HepG2 (cell line): ENCODE data around the gene ST3GAL5. TPM values are rescaled to one million over a fixed set of nuclear protein-coding genes. Genes with fewer than 3 reads are reported as not detected.

Experiments
- ELF3 ChIP-seq: IDR thresholded peaks from 2 replicates; pipeline ENCODE4 v1.6.1; 2016; ENCODE audit warnings: missing genetic modification reagents, missing compliant biosample characterization
- FOXC1 ChIP-seq: sonication (generic); formaldehyde crosslinking; IDR thresholded peaks from 2 replicates; pipeline ENCODE4 v1.8.0; 2022; ENCODE audit warnings: mild to moderate bottlenecking, missing genetic modification reagents, borderline replicate concordance
- GATAD1 ChIP-seq: IDR thresholded peaks from 2 replicates; pipeline ENCODE4 v1.6.1; 2016; ENCODE audit warnings: missing genetic modification reagents, missing compliant biosample characterization
- HMGXB4 ChIP-seq, 2 experiments: sonication (generic) in 1 of 2; formaldehyde crosslinking in 1 of 2; IDR thresholded peaks; 2 replicates each; pipeline versions ENCODE4 v1.4.0 to v1.6.1; 2018 to 2020; ENCODE audit warnings: missing genetic modification reagents in 2 of 2, borderline replicate concordance in 1 of 2, low read depth in 1 of 2, mild to moderate bottlenecking in 1 of 2, missing biosample characterization in 1 of 2
- IKZF5 ChIP-seq: IDR thresholded peaks from 2 replicates; pipeline ENCODE4 v1.6.1; 2018; ENCODE audit warnings: missing genetic modification reagents, mild to moderate bottlenecking, missing compliant biosample characterization
- KDM2A ChIP-seq: sonication (generic); formaldehyde crosslinking; IDR thresholded peaks from 2 replicates; pipeline ENCODE4 v1.4.0; 2020; ENCODE audit warnings: low read depth, missing genetic modification reagents, borderline replicate concordance
- KDM5B ChIP-seq: sonication (generic); formaldehyde crosslinking; IDR thresholded peaks from 2 replicates; pipeline ENCODE4 v1.4.0; 2020; ENCODE audit warnings: missing genetic modification reagents, mild to moderate bottlenecking, borderline replicate concordance
- MIXL1 ChIP-seq: IDR thresholded peaks from 2 replicates; pipeline ENCODE4 v1.6.1; 2016
- NFKB2 ChIP-seq: sonication (generic); formaldehyde crosslinking; IDR thresholded peaks from 2 replicates; pipeline ENCODE4 v1.4.0; 2020; ENCODE audit warnings: missing genetic modification reagents, borderline replicate concordance
- PATZ1 ChIP-seq: sonication (generic); formaldehyde crosslinking; IDR thresholded peaks from 2 replicates; pipeline ENCODE4 v1.4.0; 2020; ENCODE audit warnings: missing genetic modification reagents
- RFXAP ChIP-seq: sonication (generic); formaldehyde crosslinking; IDR thresholded peaks from 2 replicates; pipeline ENCODE4 v1.4.0; 2020; ENCODE audit warnings: missing genetic modification reagents, borderline replicate concordance
- THAP11 ChIP-seq: IDR thresholded peaks from 2 replicates; pipeline ENCODE4 v1.6.1; 2016; ENCODE audit warnings: missing biosample characterization, missing genetic modification reagents
- ZNF768 ChIP-seq: sonication (generic); formaldehyde crosslinking; IDR thresholded peaks from 2 replicates; pipeline ENCODE4 v1.4.0; 2020; ENCODE audit warnings: missing genetic modification reagents
- polyA plus RNA-seq, 8 experiments: library from polyadenylated mRNA; depleted of rRNA in 3 of 8; stranded (reverse) in 7 of 8; unstranded in 1 of 8; fragments of >200 nt; fragmentation: Illumina TruSeq in 4 of 8; extraction: Trizol in 4 of 8; gene quantifications; 2 replicates each; pipeline versions ENCODE4 v1.2.1 to v1.2.3, GENCODE V29; 2011 to 2016; ENCODE audit warnings: low read depth in 4 of 8, missing spikeins in 1 of 8, mixed read lengths in 1 of 8; ENCODE audit not compliant: insufficient read depth in 1 of 8
- total RNA-seq, 5 experiments: library from RNA; depleted of rRNA; stranded (reverse); fragments of >200 nt; fragmentation: Illumina TruSeq; extraction: Trizol; gene quantifications; 2 replicates each; pipeline ENCODE4 v1.2.3, GENCODE V29; 2016; ENCODE audit warnings: low read depth in 1 of 5
- TF ChIP-seq, protein P1 (sequence below): sonication (generic); formaldehyde crosslinking; IDR thresholded peaks from 2 replicates; pipeline ENCODE4 v1.4.0; 2020; ENCODE audit warnings: mild to moderate bottlenecking, missing genetic modification reagents
- TF ChIP-seq, protein P2 (sequence below): sonication (generic); formaldehyde crosslinking; IDR thresholded peaks from 2 replicates; pipeline ENCODE4 v1.4.0; 2020; ENCODE audit warnings: mild to moderate bottlenecking, low read depth, missing genetic modification reagents

The ST3GAL5 gene
- total and polyA plus RNA-seq, 2 of the 13 experiments (the other 11 are each of a cell fraction or from before 2014, with no cell fraction given), result 1.3 to 2.0 TPM

GRCh38 chr2:85826990-85827878 is 61.6 kb downstream of the ST3GAL5 start (continued):
- TF ChIP-seq KDM2A (CRISPR knock-in tag), result peak; percentile 66
- TF ChIP-seq FOXC1 (CRISPR knock-in tag), result peak; percentile 66; the same call in 1 of the 2 replicates
- TF ChIP-seq, protein P1, sequence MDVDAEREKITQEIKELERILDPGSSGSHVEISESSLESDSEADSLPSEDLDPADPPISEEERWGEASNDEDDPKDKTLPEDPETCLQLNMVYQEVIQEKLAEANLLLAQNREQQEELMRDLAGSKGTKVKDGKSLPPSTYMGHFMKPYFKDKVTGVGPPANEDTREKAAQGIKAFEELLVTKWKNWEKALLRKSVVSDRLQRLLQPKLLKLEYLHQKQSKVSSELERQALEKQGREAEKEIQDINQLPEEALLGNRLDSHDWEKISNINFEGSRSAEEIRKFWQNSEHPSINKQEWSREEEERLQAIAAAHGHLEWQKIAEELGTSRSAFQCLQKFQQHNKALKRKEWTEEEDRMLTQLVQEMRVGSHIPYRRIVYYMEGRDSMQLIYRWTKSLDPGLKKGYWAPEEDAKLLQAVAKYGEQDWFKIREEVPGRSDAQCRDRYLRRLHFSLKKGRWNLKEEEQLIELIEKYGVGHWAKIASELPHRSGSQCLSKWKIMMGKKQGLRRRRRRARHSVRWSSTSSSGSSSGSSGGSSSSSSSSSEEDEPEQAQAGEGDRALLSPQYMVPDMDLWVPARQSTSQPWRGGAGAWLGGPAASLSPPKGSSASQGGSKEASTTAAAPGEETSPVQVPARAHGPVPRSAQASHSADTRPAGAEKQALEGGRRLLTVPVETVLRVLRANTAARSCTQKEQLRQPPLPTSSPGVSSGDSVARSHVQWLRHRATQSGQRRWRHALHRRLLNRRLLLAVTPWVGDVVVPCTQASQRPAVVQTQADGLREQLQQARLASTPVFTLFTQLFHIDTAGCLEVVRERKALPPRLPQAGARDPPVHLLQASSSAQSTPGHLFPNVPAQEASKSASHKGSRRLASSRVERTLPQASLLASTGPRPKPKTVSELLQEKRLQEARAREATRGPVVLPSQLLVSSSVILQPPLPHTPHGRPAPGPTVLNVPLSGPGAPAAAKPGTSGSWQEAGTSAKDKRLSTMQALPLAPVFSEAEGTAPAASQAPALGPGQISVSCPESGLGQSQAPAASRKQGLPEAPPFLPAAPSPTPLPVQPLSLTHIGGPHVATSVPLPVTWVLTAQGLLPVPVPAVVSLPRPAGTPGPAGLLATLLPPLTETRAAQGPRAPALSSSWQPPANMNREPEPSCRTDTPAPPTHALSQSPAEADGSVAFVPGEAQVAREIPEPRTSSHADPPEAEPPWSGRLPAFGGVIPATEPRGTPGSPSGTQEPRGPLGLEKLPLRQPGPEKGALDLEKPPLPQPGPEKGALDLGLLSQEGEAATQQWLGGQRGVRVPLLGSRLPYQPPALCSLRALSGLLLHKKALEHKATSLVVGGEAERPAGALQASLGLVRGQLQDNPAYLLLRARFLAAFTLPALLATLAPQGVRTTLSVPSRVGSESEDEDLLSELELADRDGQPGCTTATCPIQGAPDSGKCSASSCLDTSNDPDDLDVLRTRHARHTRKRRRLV (CRISPR knock-in tag), result no peak
- TF ChIP-seq THAP11 (CRISPR knock-in tag), result peak; percentile 56
- peak; percentile 37; the same call in 1 of the 2 replicates for TF ChIP-seq MIXL1 (CRISPR knock-in tag)
- TF ChIP-seq GATAD1 (CRISPR knock-in tag), result 0 out of 2 replicates have a peak, but pooled peaks have one; percentile 15
- TF ChIP-seq IKZF5 (CRISPR knock-in tag), result peak; percentile 51; the same call in 1 of the 2 replicates
- TF ChIP-seq ZNF768 (CRISPR knock-in tag), result peak; percentile 29; the same call in 1 of the 2 replicates
- TF ChIP-seq PATZ1 (CRISPR knock-in tag), result peak; percentile 86
- 0 out of 4 replicates have a peak, but pooled peaks have one; percentile 31 to 41 for TF ChIP-seq HMGXB4 (CRISPR knock-in tag; IDR thresholded peaks at IDR 0.05; ENCODE audit: borderline replicate concordance in 1 of 2, low read depth in 1 of 2)
- no peak for TF ChIP-seq RFXAP (CRISPR knock-in tag)
- peak; percentile 51; the same call in 1 of the 2 replicates for TF ChIP-seq NFKB2 (CRISPR knock-in tag)
- TF ChIP-seq, protein P2, sequence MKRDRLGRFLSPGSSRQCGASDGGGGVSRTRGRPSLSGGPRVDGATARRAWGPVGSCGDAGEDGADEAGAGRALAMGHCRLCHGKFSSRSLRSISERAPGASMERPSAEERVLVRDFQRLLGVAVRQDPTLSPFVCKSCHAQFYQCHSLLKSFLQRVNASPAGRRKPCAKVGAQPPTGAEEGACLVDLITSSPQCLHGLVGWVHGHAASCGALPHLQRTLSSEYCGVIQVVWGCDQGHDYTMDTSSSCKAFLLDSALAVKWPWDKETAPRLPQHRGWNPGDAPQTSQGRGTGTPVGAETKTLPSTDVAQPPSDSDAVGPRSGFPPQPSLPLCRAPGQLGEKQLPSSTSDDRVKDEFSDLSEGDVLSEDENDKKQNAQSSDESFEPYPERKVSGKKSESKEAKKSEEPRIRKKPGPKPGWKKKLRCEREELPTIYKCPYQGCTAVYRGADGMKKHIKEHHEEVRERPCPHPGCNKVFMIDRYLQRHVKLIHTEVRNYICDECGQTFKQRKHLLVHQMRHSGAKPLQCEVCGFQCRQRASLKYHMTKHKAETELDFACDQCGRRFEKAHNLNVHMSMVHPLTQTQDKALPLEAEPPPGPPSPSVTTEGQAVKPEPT (CRISPR knock-in tag), result 0 out of 2 replicates have a peak, but pooled peaks have one; percentile 27
- 0 out of 2 replicates have a peak, but pooled peaks have one; percentile 39 for TF ChIP-seq KDM5B (CRISPR knock-in tag)
- TF ChIP-seq ELF3 (CRISPR knock-in tag), result no peak
